MCF 10A (cell line): ENCODE measurements around the gene XKR7. TPM values are rescaled to one million over a fixed set of nuclear protein-coding genes. Genes with fewer than 3 reads are reported as not detected.
A peak's percentile ranks its signal among the peaks of the same experiment; 100 is the strongest.

Experiments used
- BruUV-seq: library from RNA; stranded (reverse); fragments of 400-500 nt; replicated peaks from 2 replicates; lab custom pipeline; 2021; lab: Mats Ljungman, UMichigan
- CTCF ChIA-PET: fragments of 300-600 bp; sonication (Branson Sonifier 250); formaldehyde crosslinking; extraction: SDS; loops from one replicate; lab custom pipeline; 2021; ENCODE audit warnings: antibody characterized with exemption, inconsistent platforms; lab: Yijun Ruan, JAX
- POLR2A ChIA-PET: fragments of 300-600, 350-650 bp; sonication (Branson Sonifier 250); formaldehyde crosslinking; extraction: SDS; loops from one replicate; lab custom pipeline; 2020; ENCODE audit warnings: antibody characterized with exemption, inconsistent platforms; lab: Yijun Ruan, JAX
- DNase-seq: peaks from one replicate; pipeline ENCODE4 v3.0.0-alpha.2; 2018; ENCODE audit not compliant: unreplicated experiment
- H3K27ac Mint-ChIP-seq: one replicate; pipeline ENCODE4 v1.8.0; 2022; ENCODE audit warnings: mild to moderate bottlenecking, low read depth, mixed read lengths; ENCODE audit not compliant: unreplicated experiment
- H3K27me3 Mint-ChIP-seq: one replicate; pipeline ENCODE4 v1.8.0; 2022; ENCODE audit warnings: mixed read lengths; ENCODE audit not compliant: insufficient read depth, unreplicated experiment
- H3K36me3 Mint-ChIP-seq: one replicate; pipeline ENCODE4 v1.8.0; 2022; ENCODE audit warnings: mild to moderate bottlenecking, moderate library complexity, mixed read lengths; ENCODE audit not compliant: insufficient read depth, unreplicated experiment
- H3K4me1 Mint-ChIP-seq: one replicate; pipeline ENCODE4 v1.8.0; 2022; ENCODE audit warnings: mixed read lengths; ENCODE audit not compliant: insufficient read depth, unreplicated experiment
- H3K4me3 Mint-ChIP-seq: one replicate; pipeline ENCODE4 v1.8.0; 2022; ENCODE audit warnings: mild to moderate bottlenecking, moderate library complexity, mixed read lengths; ENCODE audit not compliant: unreplicated experiment
- H3K9me3 Mint-ChIP-seq: one replicate; pipeline ENCODE4 v1.8.0; 2022; ENCODE audit warnings: mixed read lengths; ENCODE audit not compliant: unreplicated experiment
- intact Hi-C: fragments of 100-400 bp; cut with micrococcal nuclease; formaldehyde crosslinking; loops from 2 replicates; pipeline ENCODE4 v1.14.1; 2022
- total RNA-seq: library from RNA; stranded (reverse); gene quantifications from 2 replicates; pipeline ENCODE4 v1.2.3, GENCODE V29; 2022
- TF ChIP-seq, protein P1 (sequence below): fragments of 200-600 bp; IDR thresholded peaks from one replicate; pipeline ENCODE4 v1.8.0; 2022; ENCODE audit warnings: antibody characterized with exemption, mild to moderate bottlenecking; ENCODE audit not compliant: unreplicated experiment

Gene XKR7
- total RNA-seq, 1 experiment from 2014 or later, result not detected

- Mint-ChIP-seq H3K4me1 (no peaks in the 10 kb centered on the region), H3K9me3 (no peaks in the 10 kb centered on the region), H3K27ac (no peak overlapping the region), H3K4me3 (no peak overlapping the region), H3K27me3 (peaks cover 30% of the 10 kb centered on the region), H3K36me3 (no peaks in the 10 kb centered on the region)
- ChIA-PET POLR2A (no interaction called here), CTCF (no interaction called here)
- TF ChIP-seq, protein P1, sequence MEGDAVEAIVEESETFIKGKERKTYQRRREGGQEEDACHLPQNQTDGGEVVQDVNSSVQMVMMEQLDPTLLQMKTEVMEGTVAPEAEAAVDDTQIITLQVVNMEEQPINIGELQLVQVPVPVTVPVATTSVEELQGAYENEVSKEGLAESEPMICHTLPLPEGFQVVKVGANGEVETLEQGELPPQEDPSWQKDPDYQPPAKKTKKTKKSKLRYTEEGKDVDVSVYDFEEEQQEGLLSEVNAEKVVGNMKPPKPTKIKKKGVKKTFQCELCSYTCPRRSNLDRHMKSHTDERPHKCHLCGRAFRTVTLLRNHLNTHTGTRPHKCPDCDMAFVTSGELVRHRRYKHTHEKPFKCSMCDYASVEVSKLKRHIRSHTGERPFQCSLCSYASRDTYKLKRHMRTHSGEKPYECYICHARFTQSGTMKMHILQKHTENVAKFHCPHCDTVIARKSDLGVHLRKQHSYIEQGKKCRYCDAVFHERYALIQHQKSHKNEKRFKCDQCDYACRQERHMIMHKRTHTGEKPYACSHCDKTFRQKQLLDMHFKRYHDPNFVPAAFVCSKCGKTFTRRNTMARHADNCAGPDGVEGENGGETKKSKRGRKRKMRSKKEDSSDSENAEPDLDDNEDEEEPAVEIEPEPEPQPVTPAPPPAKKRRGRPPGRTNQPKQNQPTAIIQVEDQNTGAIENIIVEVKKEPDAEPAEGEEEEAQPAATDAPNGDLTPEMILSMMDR, result no peak
- no peak for DNase-seq
- no TSS peak for BruUV-seq
- intact Hi-C loops, result no loop called here
Observed at GRCh38 chr20:31981784-31982183, 13.8 kb downstream of the XKR7 start.

GRCh38 chr20:31984981-31985471, 17.1 kb downstream of the XKR7 start:
- Mint-ChIP-seq H3K4me3 (no peak overlapping the region), H3K4me1 (no peaks in the 10 kb centered on the region), H3K9me3 (no peaks in the 10 kb centered on the region), H3K36me3 (no peaks in the 10 kb centered on the region), H3K27ac (no peak overlapping the region), H3K27me3 (peaks cover 22% of the 10 kb centered on the region)
- DNase-seq, result no peak
- CTCF ChIA-PET, result interaction anchor here (0.6 to 2.0 kb wide), 4 partner anchors 47 to 1371 kb away, joined by 3 to 8 read pairs (median 5); no protein-coding TSS in a partner anchor
- no TSS peak for BruUV-seq
- POLR2A ChIA-PET, result no interaction called here
- intact Hi-C loops, result no loop called here
- TF ChIP-seq, protein P1, result no peak

GRCh38 chr20:31987744-31988143, 19.8 kb downstream of the XKR7 start:
- POLR2A ChIA-PET, result no interaction called here
- H3K27me3 Mint-ChIP-seq, result peaks cover 12% of the 10 kb centered on the region
- H3K27ac Mint-ChIP-seq, result no peak overlapping the region
- BruUV-seq, result no TSS peak
- no peaks in the 10 kb centered on the region for H3K4me1 Mint-ChIP-seq
- CTCF ChIA-PET, result interaction anchor here (0.6 to 0.9 kb wide), 2 partner anchors 44 to 137 kb away, joined by 3 to 4 read pairs; no protein-coding TSS in a partner anchor
- no peaks in the 10 kb centered on the region for H3K36me3 Mint-ChIP-seq
- TF ChIP-seq, protein P1, result no peak
- DNase-seq, result peak; percentile 21
- no peaks in the 10 kb centered on the region for H3K9me3 Mint-ChIP-seq
- no peak overlapping the region for H3K4me3 Mint-ChIP-seq
- intact Hi-C loops, result no loop called here

GRCh38 chr20:31988430-31989015, 20.6 kb downstream of the XKR7 start:
- no peaks in the 10 kb centered on the region for H3K9me3 Mint-ChIP-seq
- H3K36me3 Mint-ChIP-seq, result no peaks in the 10 kb centered on the region
- no peak overlapping the region for H3K4me3 Mint-ChIP-seq
- intact Hi-C loops, result no loop called here
- TF ChIP-seq, protein P1, result no peak
- H3K4me1 Mint-ChIP-seq, result no peaks in the 10 kb centered on the region
- POLR2A ChIA-PET, result interaction anchor here (0.6 kb wide), 1 partner anchor 25 kb away, joined by 3 read pairs; no protein-coding TSS in a partner anchor
- no TSS peak for BruUV-seq
- CTCF ChIA-PET, result interaction anchor here (0.9 to 1.9 kb wide), 2 partner anchors 39 to 43 kb away, joined by 3 to 6 read pairs; no protein-coding TSS in a partner anchor
- H3K27me3 Mint-ChIP-seq, result peaks cover 19% of the 10 kb centered on the region
- H3K27ac Mint-ChIP-seq, result no peak overlapping the region
- DNase-seq, result no peak
